Suppressor macrophage treated with lipopolysaccharide for 1 hour (primary cell): Measurements from ENCODE around the gene NXN.
"Not testable (repeated sequence)": the region's sequence is repeated elsewhere in the genome, so short reads cannot be mapped to it uniquely, and the experiment has no call there.

ENCODE experiments used
- DNase-seq, 3 donors: peaks; one replicate each; pipeline ENCODE4 v3.0.0-alpha.2; 2020 to 2022

NXN gene

DNA sequence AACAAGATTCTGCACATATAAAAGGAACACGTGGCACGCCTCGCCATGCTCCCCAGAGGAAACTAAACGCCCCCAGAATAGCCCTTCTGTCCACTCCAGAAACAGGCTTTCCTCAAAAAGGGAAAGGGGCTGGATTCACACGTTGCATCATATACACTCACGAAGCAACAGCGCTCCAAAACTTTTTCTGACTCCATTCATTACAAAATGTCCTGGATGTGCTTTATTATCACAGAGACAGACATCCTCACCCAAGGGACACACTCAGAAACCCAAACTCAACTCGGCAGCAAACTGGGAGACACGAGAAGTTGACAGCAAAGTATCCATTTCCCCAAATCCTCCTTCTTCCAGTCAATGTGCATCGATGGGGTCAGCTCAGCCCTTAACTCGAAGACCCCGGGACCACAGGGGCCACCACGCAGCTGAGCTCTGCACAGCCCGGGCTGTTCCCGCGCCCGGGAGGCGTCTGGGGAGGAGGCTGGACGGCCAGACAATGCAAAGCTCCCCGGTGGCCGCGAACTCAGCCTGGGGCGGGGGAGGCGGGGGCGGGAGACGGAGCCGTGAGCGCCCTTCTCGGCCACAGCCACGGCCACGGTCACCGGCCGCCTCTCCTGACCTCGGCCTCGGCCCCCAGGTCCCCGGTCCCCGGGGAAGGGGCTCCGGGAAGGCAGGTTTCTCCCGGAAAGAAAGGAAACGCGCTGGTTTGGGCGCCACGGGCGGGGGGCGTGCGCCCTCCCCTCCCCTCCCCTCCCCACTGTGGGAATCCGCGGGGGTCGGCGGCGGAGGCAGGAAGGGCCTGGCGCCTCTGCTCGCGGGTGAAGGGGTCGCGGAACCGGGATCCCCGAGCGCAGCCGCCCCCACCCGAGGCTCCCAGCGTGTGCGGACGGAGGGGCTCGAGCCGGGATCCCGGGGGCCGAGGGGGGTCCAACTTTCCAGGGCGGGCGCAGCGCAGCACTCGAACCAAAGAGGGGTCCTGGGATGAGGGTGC, 1.2 kb downstream of the NXN start:
- DNase-seq, result peak in 2 of 3 donors; percentile 23 to 47

DNA sequence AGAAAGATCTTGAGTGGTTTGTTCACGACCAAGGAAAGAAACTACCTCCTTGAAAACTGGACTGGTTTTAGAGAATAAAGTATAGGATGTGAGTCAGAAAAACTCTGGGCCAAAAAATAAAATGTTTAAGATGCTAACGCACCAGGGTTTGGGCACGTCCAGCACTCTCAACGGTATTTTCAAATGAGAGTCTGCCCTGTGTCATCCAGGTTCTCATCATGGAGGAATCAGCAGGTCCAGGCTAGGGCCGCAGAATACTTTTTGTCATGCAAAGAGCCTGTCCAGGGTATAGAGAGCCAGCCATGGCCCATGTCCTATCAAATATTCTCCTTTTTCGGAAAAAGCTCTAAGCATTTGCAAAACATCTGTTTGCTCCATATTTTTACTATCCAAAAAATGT, 2.4 kb downstream of the NXN start:
- no peak for DNase-seq

DNA sequence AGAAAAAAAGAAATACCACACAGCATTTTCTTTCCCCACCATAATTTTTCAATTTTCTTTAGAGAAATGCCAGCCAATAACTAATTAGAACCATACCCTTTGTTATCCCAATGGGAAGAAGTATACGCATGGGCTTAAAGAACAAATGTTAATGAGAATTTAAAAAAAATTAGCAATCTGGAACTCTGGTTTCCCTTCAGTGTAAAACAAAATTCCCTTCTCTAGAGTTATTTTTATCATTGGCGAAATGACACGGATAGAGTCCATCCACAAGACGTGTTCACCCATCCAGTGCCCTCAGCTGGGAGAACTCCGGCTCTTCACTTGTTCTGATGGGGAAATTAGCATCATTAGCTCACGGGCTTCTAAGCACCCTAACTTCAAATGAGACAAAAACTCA, 3.3 kb downstream of the NXN start:
- no peak for DNase-seq

- peak; percentile 38 to 55 (median 41) for DNase-seq
Observed at GRCh38 chr17:975371-975915, 4.1 kb downstream of the NXN start.

DNA sequence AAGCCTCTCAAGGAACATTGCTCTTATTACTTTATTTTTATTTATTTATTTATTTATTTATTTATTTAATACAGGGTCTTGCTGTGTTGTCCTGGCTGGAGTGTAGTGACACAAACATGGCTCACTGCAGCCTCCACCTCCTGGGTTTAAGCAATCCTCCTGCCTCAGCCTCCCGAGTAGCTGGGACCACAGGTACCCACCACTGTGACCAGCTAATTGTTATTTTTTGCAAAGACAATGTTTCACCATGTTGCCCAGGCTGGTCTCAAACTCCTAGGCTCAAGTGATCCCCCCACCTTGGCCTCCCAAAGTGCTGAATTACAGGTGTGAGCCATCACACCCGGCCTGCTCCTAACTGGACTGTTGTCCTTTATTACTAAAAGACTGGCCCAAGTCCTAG, 4.8 kb downstream of the NXN start:
- DNase-seq, result not testable (repeated sequence)

DNA sequence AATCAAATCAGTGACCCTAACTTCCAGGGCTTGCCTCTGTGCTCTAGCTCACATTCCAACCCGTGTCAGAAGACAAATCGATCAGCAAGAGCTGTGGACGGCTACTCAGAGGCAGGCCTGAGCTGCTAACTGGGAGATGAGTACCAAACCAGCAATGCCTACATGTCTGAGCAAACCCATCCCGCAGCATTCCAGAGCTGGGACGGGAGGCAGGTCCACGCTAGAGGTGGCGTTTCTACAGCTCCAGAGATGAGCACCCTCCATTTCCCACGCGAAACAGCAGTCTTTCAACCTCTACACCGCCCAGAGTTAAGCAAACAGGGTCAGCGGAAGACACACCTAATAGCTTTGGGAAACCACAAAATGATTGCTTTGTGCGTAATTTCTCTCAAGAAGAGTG, 6.5 kb downstream of the NXN start:
- DNase-seq, result no peak

GRCh38 chr17:971861-972260, 7.7 kb downstream of the NXN start:
- DNase-seq, result not testable (repeated sequence)

DNA sequence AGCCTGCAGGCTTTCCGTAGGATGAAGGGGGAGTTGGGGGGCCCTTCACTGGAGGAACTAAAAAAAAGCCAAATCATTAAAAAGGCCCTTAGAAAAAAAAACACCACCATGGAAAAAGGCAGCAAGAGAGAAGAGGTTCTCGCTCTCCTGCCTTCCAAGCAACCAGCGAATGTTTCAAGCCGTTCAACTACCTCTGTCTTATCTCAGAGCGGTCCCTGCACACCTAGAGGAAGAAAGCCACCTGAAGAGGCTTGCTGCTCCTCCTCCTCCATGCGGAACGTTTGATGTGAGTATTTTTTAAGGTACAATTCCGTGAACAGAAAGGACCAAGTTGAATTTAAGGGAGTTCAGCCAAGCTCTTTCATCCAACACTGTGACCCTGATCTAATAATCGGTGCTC, 9.2 kb downstream of the NXN start:
- DNase-seq, result no peak

DNA sequence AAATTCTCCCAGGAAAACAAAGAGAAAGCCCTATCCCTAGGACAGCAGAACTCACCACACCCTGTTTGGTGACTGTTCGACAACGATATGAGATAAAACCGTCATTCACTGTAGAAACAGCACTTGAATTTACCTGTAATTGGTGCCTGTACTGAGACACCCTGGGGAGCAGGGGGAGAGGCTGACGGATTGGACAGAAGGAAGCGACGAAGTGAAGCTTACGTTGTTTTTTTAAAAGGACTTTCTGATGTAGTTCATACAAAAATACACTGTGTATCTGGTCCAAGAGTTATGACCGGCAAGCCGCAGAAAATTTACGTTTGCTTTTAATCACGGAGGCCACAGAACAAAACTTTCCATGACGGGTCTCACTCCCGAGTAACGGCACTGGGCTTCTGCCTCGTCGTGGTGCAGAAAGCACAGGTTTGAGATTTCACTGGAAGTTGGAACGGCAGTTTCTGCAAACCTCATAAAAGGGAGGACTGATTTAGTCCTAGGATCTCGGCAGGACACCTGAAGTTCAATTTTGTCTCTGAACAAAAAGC, 9.7 kb downstream of the NXN start:
- no peak for DNase-seq

DNA sequence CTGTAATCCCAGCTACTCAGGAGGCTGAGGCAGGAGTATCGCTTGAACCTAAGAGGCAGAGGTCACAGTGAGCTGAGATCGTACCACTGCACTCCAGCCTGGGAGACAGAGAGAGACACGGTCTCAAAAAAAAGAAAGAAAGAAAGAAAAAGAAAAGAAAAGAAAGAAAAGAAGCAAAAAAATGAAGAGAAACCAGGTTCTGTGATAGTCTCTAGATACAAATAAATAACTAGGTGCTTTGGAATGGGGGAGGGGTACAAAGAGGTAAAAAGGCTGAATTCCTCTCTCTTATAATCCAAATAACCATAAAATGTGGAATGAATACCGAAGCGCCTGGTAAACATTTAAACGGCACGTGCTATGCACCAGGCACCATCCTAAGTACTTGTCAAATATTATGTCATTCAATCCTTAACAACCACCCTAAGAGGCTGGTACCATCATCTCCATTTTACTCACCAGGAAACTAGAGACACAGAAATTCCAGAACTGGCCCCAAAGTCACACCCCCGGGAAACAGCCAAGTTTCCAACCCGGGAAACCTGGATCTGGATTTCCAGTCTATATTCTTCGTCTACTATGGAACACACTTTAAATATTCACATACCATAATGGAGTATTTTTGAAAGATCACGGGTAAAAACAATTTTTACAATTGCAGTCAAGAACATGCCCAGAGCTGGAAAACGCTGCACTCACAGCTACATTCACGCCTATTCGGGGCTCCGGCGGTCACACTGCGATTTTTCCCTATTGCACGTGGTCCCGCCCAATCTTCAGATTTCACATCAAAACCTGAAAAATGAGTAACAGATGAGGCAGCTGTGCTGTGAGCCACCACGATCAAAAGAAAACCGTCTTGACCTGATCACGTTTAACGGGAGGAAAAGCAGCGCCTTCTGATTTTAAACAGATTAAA, 10.5 kb downstream of the NXN start:
- DNase-seq, result no peak

GRCh38 chr17:967122-967521, 12.5 kb downstream of the NXN start:
- DNase-seq, result no peak

DNA sequence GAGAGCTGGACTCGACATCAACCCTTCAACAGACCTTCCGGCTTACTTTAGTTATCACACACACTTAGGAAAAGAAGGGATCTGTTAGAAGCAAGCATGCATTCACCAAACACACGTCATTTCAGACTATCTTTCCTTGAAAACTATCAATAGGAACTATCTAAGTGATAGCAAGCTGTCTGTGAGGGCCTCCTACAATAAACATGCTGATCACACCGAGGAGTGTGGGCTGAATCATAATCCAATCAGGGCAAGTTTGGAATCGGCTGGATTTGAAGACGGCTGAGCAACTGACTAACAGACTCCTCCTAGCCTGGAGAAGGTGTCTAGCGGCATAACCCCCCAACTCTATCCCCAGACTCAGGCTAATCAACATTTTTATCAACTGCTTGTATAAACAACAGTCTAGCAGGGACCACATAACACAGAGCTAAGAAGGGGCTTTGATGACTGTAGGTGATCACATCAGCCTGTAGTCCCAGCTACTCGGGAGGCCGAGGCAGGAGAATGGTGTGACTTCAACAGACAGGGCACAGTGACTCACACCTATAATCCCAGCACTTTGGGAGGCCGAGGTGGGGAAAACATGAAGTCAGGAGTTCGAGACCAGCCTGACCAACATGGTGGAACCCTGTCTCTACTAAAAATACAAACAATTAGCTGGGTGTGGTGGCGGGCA, 14.1 kb downstream of the NXN start:
- no peak for DNase-seq

DNA sequence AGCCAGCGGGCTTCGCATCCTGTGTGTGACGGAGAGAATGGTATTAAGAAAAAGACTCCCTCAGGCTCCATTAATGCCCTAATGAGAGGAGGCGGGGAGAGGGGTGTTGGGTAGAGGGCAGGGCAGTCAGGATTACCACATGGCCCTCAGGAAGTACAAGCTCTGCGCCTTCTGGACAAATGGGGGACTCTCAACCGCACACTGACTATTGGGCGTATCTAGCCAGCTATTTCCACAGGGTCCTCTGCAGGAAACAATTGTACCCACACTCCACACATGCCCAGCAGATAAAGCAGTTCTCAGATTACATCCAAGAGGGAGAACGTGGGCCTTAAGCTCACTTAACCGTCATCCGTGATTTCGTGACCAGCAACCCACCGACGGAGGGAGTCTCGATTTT, 14.7 kb downstream of the NXN start:
- DNase-seq, result no peak

GRCh38 chr17:962670-963069, 16.9 kb downstream of the NXN start:
- DNase-seq, result no peak

GRCh38 chr17:962166-962565, 17.4 kb downstream of the NXN start:
- no peak for DNase-seq

DNA sequence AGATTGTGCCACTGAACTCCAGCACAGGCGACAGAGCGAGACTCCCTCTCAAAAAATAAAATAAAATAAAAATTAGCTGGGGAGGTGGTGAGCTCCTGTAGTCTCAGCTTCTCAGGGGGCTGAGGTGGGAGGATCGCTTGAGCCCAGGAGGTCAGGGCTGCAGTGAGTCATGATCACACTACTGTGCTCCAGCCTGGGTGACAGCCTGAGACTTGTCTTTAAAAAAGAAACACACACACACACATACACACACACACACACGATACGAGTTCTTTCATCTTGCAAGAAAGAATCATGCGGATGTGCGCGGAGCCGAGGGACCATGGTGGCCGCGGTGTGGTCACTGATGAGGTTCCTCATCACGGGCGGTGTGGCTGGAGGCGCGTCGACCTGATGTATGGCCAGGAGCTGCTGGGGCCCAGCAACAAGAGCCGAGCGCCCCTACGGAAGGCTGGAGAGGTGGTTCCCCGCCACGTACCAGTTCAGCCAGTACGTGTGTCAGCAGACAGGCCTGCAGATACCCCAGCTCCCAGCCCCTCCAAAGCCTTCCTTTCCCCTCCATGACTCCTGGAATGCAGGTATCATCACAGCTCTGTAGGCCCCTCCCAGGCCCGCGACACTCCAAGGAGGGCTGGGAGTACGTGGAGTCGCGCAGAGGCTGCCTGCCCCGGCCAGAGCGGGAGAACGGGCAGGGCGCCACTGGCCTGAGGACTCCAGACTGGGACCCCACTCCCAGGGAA, 20.7 kb downstream of the NXN start:
- no peak for DNase-seq

DNA sequence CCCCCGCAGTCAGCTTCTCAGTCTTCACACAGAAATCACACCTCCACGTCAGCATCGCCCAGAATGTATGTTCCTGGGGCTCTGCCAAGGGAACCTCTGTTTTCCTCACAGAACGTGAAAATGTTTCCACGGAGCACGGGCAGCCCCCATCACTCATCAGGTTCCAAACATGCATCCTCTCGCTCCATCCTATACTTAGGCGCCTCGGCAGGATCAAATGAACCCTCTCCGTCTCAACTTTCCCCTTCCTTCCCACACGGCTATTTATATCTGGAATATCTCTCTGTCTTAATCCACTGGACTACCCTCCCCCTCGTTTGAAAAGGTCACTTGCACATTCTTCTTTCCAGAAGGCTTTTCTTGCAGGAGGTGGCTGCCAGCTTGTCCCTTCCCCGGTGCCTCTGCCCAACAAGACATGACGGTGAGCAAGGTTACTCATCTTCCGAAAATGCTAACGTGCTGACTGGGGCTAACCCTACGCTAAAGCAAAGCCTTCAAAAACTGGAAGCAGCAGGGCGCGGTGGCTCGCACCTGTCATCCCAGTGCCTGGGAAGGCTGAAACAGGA, 21.6 kb downstream of the NXN start:
- DNase-seq, result no peak

DNA sequence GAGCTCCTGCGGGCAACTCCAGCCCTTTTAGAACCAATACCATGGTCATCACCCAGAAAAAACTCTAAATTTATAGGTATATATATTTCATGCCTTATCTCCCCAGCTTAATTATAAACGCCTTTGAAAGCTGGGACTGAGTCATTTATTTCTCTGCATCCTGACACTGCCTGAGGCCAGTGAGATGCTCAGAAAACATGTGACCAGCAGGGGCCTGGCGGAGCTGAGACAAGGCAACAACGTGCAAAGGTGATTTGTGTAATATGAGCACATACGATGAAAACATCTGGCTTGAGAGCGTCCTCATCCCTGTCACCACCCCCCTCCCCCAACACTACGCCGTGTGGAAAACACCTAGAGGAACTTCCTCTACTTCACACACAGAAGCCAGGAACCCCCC, 22.7 kb downstream of the NXN start:
- no peak for DNase-seq

- DNase-seq, result no peak
Observed at GRCh38 chr17:954431-955164, 25.0 kb downstream of the NXN start.

GRCh38 chr17:953767-954166, 25.8 kb downstream of the NXN start:
- no peak for DNase-seq

DNA sequence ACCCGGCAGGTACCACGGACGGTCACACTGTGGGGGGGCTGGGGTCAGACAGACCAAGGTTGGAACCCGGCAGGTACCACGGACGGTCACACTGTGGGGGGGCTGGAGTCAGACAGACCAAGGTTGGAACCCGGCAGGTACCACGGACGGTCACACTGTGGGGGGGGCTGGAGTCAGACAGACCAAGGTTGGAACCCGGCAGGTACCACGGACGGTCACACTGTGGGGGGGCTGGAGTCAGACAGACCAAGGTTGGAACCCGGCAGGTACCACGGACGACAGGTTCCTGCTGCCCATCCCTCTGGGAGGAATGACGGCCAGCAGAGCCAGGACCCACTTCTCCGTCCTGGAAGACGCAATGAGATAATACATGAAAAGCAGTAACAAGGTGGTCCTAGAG, 27.0 kb downstream of the NXN start:
- DNase-seq, result not testable (repeated sequence)
